GM12878 (cell line): Measurements from ENCODE around the gene CTRB1. TPM values are rescaled to one million over a fixed set of nuclear protein-coding genes. Genes with fewer than 3 reads are reported as not detected.

Experiments
- BCL3 ChIP-seq: IDR thresholded peaks from 2 replicates; pipeline ENCODE4 v1.6.1; 2011; ENCODE audit warnings: borderline replicate concordance, low read depth, mild to moderate bottlenecking, moderate library complexity, low read length; ENCODE audit not compliant: insufficient read depth, poor library complexity, severe bottlenecking
- CBX3 ChIP-seq: fragments of 200-600 bp; sonication (generic); IDR thresholded peaks from 2 replicates; pipeline ENCODE4 v1.6.1; 2016; ENCODE audit warnings: low read depth, borderline replicate concordance
- CHD1 ChIP-seq: IDR thresholded peaks from 2 replicates; pipeline ENCODE4 v1.6.1; 2012; ENCODE audit warnings: low read depth, low read length, improper control_type of control experiment
- EED ChIP-seq: sonication (generic); IDR thresholded peaks from 2 replicates; pipeline ENCODE4 v1.6.1; 2016; ENCODE audit warnings: antibody characterized with exemption, low read depth
- HCFC1 ChIP-seq: fragments of 150-350 bp; IDR thresholded peaks from 2 replicates; pipeline ENCODE4 v1.6.1; 2014; ENCODE audit warnings: low read length
- MXI1 ChIP-seq: fragments of 150-350 bp; IDR thresholded peaks from 2 replicates; pipeline ENCODE4 v1.6.1; 2011; ENCODE audit warnings: low read depth, mild to moderate bottlenecking, inconsistent platforms, low read length, improper control_type of control experiment
- NR2F1 ChIP-seq: fragments of 450-650 bp; conservative IDR thresholded peaks from 2 replicates; pipeline ENCODE4 v1.6.1; 2017; ENCODE audit warnings: mild to moderate bottlenecking
- POLR2A ChIP-seq: IDR thresholded peaks from 2 replicates; pipeline ENCODE4 v1.6.1; 2011; ENCODE audit warnings: low read depth, mild to moderate bottlenecking, low read length
- RAD51 ChIP-seq: fragments of 450-650 bp; IDR thresholded peaks from 2 replicates; pipeline ENCODE4 v1.6.1; 2016; ENCODE audit warnings: moderate library complexity, mild to moderate bottlenecking, inconsistent platforms
- SREBF1 ChIP-seq: IDR thresholded peaks from 2 replicates; pipeline ENCODE4 v1.6.1; 2012; ENCODE audit warnings: mild to moderate bottlenecking, low read length
- SUPT20H ChIP-seq: IDR thresholded peaks from 2 replicates; pipeline ENCODE4 v1.6.1; 2011; ENCODE audit warnings: low read depth, mild to moderate bottlenecking, low read length, moderate library complexity, borderline replicate concordance; ENCODE audit not compliant: control insufficient read depth
- ZNF207 ChIP-seq: fragments of 450-650 bp; IDR thresholded peaks from 2 replicates; pipeline ENCODE4 v1.6.1; 2014; ENCODE audit warnings: antibody characterized with exemption, mild to moderate bottlenecking, borderline replicate concordance
- ZZZ3 ChIP-seq: IDR thresholded peaks from 2 replicates; pipeline ENCODE4 v1.6.1; 2011; ENCODE audit warnings: low read depth; ENCODE audit not compliant: control insufficient read depth, insufficient read length
- polyA plus RNA-seq, 11 experiments: library from polyadenylated mRNA; depleted of rRNA in 4 of 11; unstranded in 6 of 11; stranded (reverse) in 5 of 11; fragments of >200 nt; fragmentation: Nextera tagmentation in 4 of 11; fragmentation: Illumina TruSeq in 1 of 11; extraction: Ambion mirVana in 4 of 11; extraction: Trizol in 1 of 11; gene quantifications; 1 replicate in 1 of 11; 2 replicates in 10 of 11; pipeline versions ENCODE4 v1.2.1 to v1.2.3, GENCODE V29; 2011 to 2016; ENCODE audit warnings: inconsistent platforms in 2 of 11, missing spikeins in 2 of 11, low read depth in 1 of 11
- total RNA-seq, 4 experiments: library from RNA; depleted of rRNA in 3 of 4; stranded (reverse); fragments of >200 nt in 3 of 4; fragmentation: Illumina TruSeq in 1 of 4; extraction: Trizol in 1 of 4; gene quantifications; 2 replicates each; pipeline versions ENCODE4 v1.2.1 to v1.2.3, GENCODE V29; 2013 to 2021
- TF ChIP-seq, protein P1 (sequence below): fragments of 150-350 bp; IDR thresholded peaks from 2 replicates; pipeline ENCODE4 v1.6.1; 2016; ENCODE audit warnings: low read depth, low read length
- TF ChIP-seq, protein P2 (sequence below): fragments of 150-350 bp; IDR thresholded peaks from 2 replicates; pipeline ENCODE4 v1.6.1; 2014; ENCODE audit warnings: mild to moderate bottlenecking, low read depth, low read length

The CTRB1 gene
- total and polyA plus RNA-seq, 10 of the 15 experiments (the other 5 are each of a cell fraction or from before 2014, with no cell fraction given): 0.28 to 4.4 TPM; not detected in 8

- TF ChIP-seq, protein P1, sequence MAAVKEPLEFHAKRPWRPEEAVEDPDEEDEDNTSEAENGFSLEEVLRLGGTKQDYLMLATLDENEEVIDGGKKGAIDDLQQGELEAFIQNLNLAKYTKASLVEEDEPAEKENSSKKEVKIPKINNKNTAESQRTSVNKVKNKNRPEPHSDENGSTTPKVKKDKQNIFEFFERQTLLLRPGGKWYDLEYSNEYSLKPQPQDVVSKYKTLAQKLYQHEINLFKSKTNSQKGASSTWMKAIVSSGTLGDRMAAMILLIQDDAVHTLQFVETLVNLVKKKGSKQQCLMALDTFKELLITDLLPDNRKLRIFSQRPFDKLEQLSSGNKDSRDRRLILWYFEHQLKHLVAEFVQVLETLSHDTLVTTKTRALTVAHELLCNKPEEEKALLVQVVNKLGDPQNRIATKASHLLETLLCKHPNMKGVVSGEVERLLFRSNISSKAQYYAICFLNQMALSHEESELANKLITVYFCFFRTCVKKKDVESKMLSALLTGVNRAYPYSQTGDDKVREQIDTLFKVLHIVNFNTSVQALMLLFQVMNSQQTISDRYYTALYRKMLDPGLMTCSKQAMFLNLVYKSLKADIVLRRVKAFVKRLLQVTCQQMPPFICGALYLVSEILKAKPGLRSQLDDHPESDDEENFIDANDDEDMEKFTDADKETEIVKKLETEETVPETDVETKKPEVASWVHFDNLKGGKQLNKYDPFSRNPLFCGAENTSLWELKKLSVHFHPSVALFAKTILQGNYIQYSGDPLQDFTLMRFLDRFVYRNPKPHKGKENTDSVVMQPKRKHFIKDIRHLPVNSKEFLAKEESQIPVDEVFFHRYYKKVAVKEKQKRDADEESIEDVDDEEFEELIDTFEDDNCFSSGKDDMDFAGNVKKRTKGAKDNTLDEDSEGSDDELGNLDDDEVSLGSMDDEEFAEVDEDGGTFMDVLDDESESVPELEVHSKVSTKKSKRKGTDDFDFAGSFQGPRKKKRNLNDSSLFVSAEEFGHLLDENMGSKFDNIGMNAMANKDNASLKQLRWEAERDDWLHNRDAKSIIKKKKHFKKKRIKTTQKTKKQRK: no peak
- TF ChIP-seq SUPT20H (no peak), EED (no peak), ZZZ3 (no peak), HCFC1 (no peak), BCL3 (no peak), ZNF207 (peak; percentile 54; the same call in 1 of the 2 replicates), SREBF1 (no peak), MXI1 (no peak), RAD51 (no peak), POLR2A (peak; percentile 71), CBX3 (no peak), NR2F1 (peak; percentile 75), CHD1 (no peak)
- TF ChIP-seq, protein P2, sequence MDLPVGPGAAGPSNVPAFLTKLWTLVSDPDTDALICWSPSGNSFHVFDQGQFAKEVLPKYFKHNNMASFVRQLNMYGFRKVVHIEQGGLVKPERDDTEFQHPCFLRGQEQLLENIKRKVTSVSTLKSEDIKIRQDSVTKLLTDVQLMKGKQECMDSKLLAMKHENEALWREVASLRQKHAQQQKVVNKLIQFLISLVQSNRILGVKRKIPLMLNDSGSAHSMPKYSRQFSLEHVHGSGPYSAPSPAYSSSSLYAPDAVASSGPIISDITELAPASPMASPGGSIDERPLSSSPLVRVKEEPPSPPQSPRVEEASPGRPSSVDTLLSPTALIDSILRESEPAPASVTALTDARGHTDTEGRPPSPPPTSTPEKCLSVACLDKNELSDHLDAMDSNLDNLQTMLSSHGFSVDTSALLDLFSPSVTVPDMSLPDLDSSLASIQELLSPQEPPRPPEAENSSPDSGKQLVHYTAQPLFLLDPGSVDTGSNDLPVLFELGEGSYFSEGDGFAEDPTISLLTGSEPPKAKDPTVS: no peak
These were observed 47.3 kb downstream of the CTRB1 start (continued) for GRCh38 chr16:75265911-75266701.
